ENCODE measurements around the gene PRKN. TPM values are rescaled to one million over a fixed set of nuclear protein-coding genes. Genes with fewer than 3 reads are reported as not detected.
"Not testable (repeated sequence)": the region's sequence is repeated elsewhere in the genome, so short reads cannot be mapped to it uniquely, and the experiment has no call there.

The PRKN gene
- total and polyA plus RNA-seq, 2 donors (not counting 1 experiment from before 2014, with no cell fraction given) = 0.43 to 4.6 TPM

- Histone ChIP-seq H3K79me2 (ENCODE audit: control insufficient read depth, insufficient read depth, low read length) (no peaks in the 10 kb centered on the region), H3K36me3 (ENCODE audit: control insufficient read depth, insufficient read depth, low read length) (no peaks in the 10 kb centered on the region), H3K27me3 (ENCODE audit: control insufficient read depth, insufficient read depth, low read length) (no peaks in the 10 kb centered on the region), H3K9ac (ENCODE audit: insufficient read depth, low read length) (no peak overlapping the region), H3K9me3 (ENCODE audit: control insufficient read depth, insufficient read depth, low read depth, low read length) (no peaks in the 10 kb centered on the region), H2AFZ (ENCODE audit: low read length) (no peak overlapping the region), H3K4me2 (ENCODE audit: extremely low read depth, insufficient read depth, low read length) (no peak overlapping the region), H4K20me1 (ENCODE audit: control insufficient read depth, extremely low read depth, insufficient read depth, low read length) (no peaks in the 10 kb centered on the region), H3K27ac (ENCODE audit: insufficient read depth, low read length) (no peak overlapping the region), H3K4me3 (replicated peaks in 1 of 4; ENCODE audit: control extremely low read depth in 1 of 4, insufficient read depth in 1 of 4, low read depth in 3 of 4, low read length in 4 of 4) (no peak overlapping the region), H3K4me1 (ENCODE audit: control insufficient read depth, extremely low read depth, insufficient read depth, low read length) (no peaks in the 10 kb centered on the region)
- no peak for DNase-seq (ENCODE audit: low read depth in 2 of 2)
- TF ChIP-seq EZH2 (IDR thresholded peaks at IDR 0.05; ENCODE audit: low read length, missing control alignments) (no peak), CTCF (conservative IDR thresholded peaks at IDR 0.05 in 1 of 2, IDR thresholded peaks at IDR 0.05 in 1 of 2; ENCODE audit: low read depth in 1 of 2, low read length in 2 of 2) (no peak)
These were observed 838.2 kb downstream of the PRKN start for GRCh38 chr6:161889324-161889723.

GRCh38 chr6:161886545-161886944 lies 841.0 kb downstream of the PRKN start:
- H3K79me2 ChIP-seq (ENCODE audit: control insufficient read depth, insufficient read depth, low read length); DNase-seq (ENCODE audit: low read depth in 2 of 2); H3K9me3 ChIP-seq (ENCODE audit: control insufficient read depth, insufficient read depth, low read depth, low read length); H3K27me3 ChIP-seq (ENCODE audit: control insufficient read depth, insufficient read depth, low read length); H2AFZ ChIP-seq (ENCODE audit: low read length); H4K20me1 ChIP-seq (ENCODE audit: control insufficient read depth, extremely low read depth, insufficient read depth, low read length); H3K9ac ChIP-seq (ENCODE audit: insufficient read depth, low read length); H3K27ac ChIP-seq (ENCODE audit: insufficient read depth, low read length); H3K36me3 ChIP-seq (ENCODE audit: control insufficient read depth, insufficient read depth, low read length); H3K4me3 ChIP-seq (replicated peaks in 1 of 4; ENCODE audit: control extremely low read depth in 1 of 4, insufficient read depth in 1 of 4, low read depth in 3 of 4, low read length in 4 of 4); H3K4me2 ChIP-seq (ENCODE audit: extremely low read depth, insufficient read depth, low read length); H3K4me1 ChIP-seq (ENCODE audit: control insufficient read depth, extremely low read depth, insufficient read depth, low read length): not testable (repeated sequence)

- no peak for DNase-seq (ENCODE audit: low read depth in 2 of 2)
- TF ChIP-seq EZH2 (IDR thresholded peaks at IDR 0.05; ENCODE audit: low read length, missing control alignments) (no peak), CTCF (conservative IDR thresholded peaks at IDR 0.05 in 1 of 2, IDR thresholded peaks at IDR 0.05 in 1 of 2; ENCODE audit: low read depth in 1 of 2, low read length in 2 of 2) (no peak)
- H3K4me1 ChIP-seq (ENCODE audit: control insufficient read depth, extremely low read depth, insufficient read depth, low read length) = no peaks in the 10 kb centered on the region
- no peaks in the 10 kb centered on the region for H4K20me1 ChIP-seq (ENCODE audit: control insufficient read depth, extremely low read depth, insufficient read depth, low read length)
- no peaks in the 10 kb centered on the region for H3K9me3 ChIP-seq (ENCODE audit: control insufficient read depth, insufficient read depth, low read depth, low read length)
- no peak overlapping the region for H3K27ac ChIP-seq (ENCODE audit: insufficient read depth, low read length)
- H2AFZ ChIP-seq (ENCODE audit: low read length) = no peak overlapping the region
- H3K36me3 ChIP-seq (ENCODE audit: control insufficient read depth, insufficient read depth, low read length) = no peaks in the 10 kb centered on the region
- H3K4me2 ChIP-seq (ENCODE audit: extremely low read depth, insufficient read depth, low read length) = no peak overlapping the region
- H3K79me2 ChIP-seq (ENCODE audit: control insufficient read depth, insufficient read depth, low read length) = no peaks in the 10 kb centered on the region
- no peak overlapping the region for H3K9ac ChIP-seq (ENCODE audit: insufficient read depth, low read length)
- H3K27me3 ChIP-seq (ENCODE audit: control insufficient read depth, insufficient read depth, low read length) = no peaks in the 10 kb centered on the region
- no peak overlapping the region for H3K4me3 ChIP-seq (replicated peaks in 1 of 4; ENCODE audit: control extremely low read depth in 1 of 4, insufficient read depth in 1 of 4, low read depth in 3 of 4, low read length in 4 of 4)
These were observed 842.8 kb downstream of the PRKN start for GRCh38 chr6:161884782-161885181.

Data from fibroblast of lung (primary cell).